ENCODE data around the gene CEP20.

- TF ChIP-seq POLR2AphosphoS5 (IDR thresholded peaks at IDR 0.05; ENCODE audit: low read depth, low read length) (no peak), CTCF (IDR thresholded peaks at IDR 0.05) (no peak)
Measured at GRCh38 chr16:15865742-15866141, 22.7 kb downstream of the CEP20 start.
